H1 (cell line): ENCODE data around the gene FASN. TPM values are rescaled to one million over a fixed set of nuclear protein-coding genes. Genes with fewer than 3 reads are reported as not detected.

Experiments used
- CTCF ChIA-PET: fragments of 300-600 bp; sonication (Branson Sonifier 250); formaldehyde crosslinking; loops from one replicate; lab custom pipeline; 2021; ENCODE audit not compliant: partially characterized antibody; lab: Charles Lee
- POLR2A ChIA-PET: fragments of 300-600 bp; sonication (Branson Sonifier 250); formaldehyde crosslinking; loops from one replicate; lab custom pipeline; 2021; ENCODE audit warnings: inconsistent platforms; ENCODE audit not compliant: partially characterized antibody; lab: Charles Lee
- DNase-seq, 2 experiments: peaks; one replicate each; pipeline versions ENCODE4 v3.0.0 to v3.0.0-alpha.2; 2010 to 2022; ENCODE audit warnings: low spot score in 2 of 2, low read depth in 1 of 2, mixed read lengths in 1 of 2
- FAIRE-seq: peaks from 2 replicates; lab custom pipeline; 2011; peaks lifted over from hg19 to GRCh38; lab: Jason Lieb, UNC
- H2AFZ ChIP-seq: 2 replicates; pipeline ENCODE4 v1.8.1; 2012; ENCODE audit warnings: low read length, inconsistent platforms
- H2AK5ac ChIP-seq: 2 replicates; pipeline ENCODE4 v1.6.1; 2013; ENCODE audit warnings: low read depth, low read length
- H2BK120ac ChIP-seq: replicated peaks from 2 replicates; pipeline ENCODE3; 2013; ENCODE audit warnings: low read depth, low read length, inconsistent platforms
- H2BK12ac ChIP-seq: 2 replicates; pipeline ENCODE4 v1.6.1; 2013; ENCODE audit warnings: low read depth, low read length
- H2BK15ac ChIP-seq: 2 replicates; pipeline ENCODE4 v1.6.1; 2013; ENCODE audit warnings: low read length
- H2BK20ac ChIP-seq: 2 replicates; pipeline ENCODE4 v1.6.1; 2013; ENCODE audit warnings: low read length
- H2BK5ac ChIP-seq: 2 replicates; pipeline ENCODE4 v1.6.1; 2013; ENCODE audit warnings: low read depth, low read length
- H3K14ac ChIP-seq: 2 replicates; pipeline ENCODE4 v1.6.1; 2013; ENCODE audit warnings: inconsistent platforms; ENCODE audit not compliant: insufficient read length
- H3K18ac ChIP-seq: 2 replicates; pipeline ENCODE4 v1.6.1; 2013; ENCODE audit warnings: low read length; ENCODE audit errors: extremely low read depth
- H3K23ac ChIP-seq: 2 replicates; pipeline ENCODE4 v1.6.1; 2013; ENCODE audit warnings: inconsistent platforms; ENCODE audit not compliant: insufficient read length
- H3K23me2 ChIP-seq: 2 replicates; pipeline ENCODE4 v1.6.1; 2013; ENCODE audit warnings: low read depth, low read length
- H3K27ac ChIP-seq: 2 replicates; pipeline ENCODE4 v1.6.1; 2011; ENCODE audit warnings: low read depth, low read length, inconsistent platforms
- H3K27me3 ChIP-seq, 4 experiments: replicated peaks in 1 of 4; 1 replicate in 1 of 4; 2 replicates in 3 of 4; pipeline versions ENCODE4 v1.6.1 to v1.8.1; 2011 to 2013; ENCODE audit warnings: low read length in 3 of 4, mild to moderate bottlenecking in 3 of 4, inconsistent platforms in 2 of 4, mixed read lengths in 2 of 4, moderate library complexity in 1 of 4; ENCODE audit not compliant: control insufficient read depth in 3 of 4, insufficient read depth in 3 of 4; ENCODE audit errors: extremely low read depth in 1 of 4
- H3K36me3 ChIP-seq, 4 experiments: 2 replicates each; pipeline versions ENCODE4 v1.6.1 to v1.8.1; 2011 to 2013; ENCODE audit warnings: mild to moderate bottlenecking in 4 of 4, low read length in 3 of 4, moderate library complexity in 2 of 4, control low read depth in 1 of 4, inconsistent platforms in 1 of 4; ENCODE audit not compliant: insufficient read depth in 4 of 4, control insufficient read depth in 2 of 4
- H3K4ac ChIP-seq: replicated peaks from 2 replicates; pipeline ENCODE3; 2013; ENCODE audit warnings: low read length, low read depth, mixed read lengths, inconsistent platforms; ENCODE audit not compliant: insufficient read length
- H3K4me1 ChIP-seq, 4 experiments: replicated peaks in 1 of 4; 1 replicate in 1 of 4; 2 replicates in 3 of 4; pipeline versions ENCODE4 v1.6.1 to v1.8.1; 2011 to 2013; ENCODE audit warnings: low read length in 3 of 4, inconsistent platforms in 2 of 4, mixed read lengths in 1 of 4; ENCODE audit not compliant: insufficient read depth in 4 of 4, control insufficient read depth in 3 of 4
- H3K4me2 ChIP-seq, 2 experiments: 2 replicates each; pipeline versions ENCODE4 v1.6.1 to v1.8.1; 2011 to 2013; ENCODE audit warnings: low read depth in 2 of 2, low read length in 2 of 2, control low read depth in 1 of 2, inconsistent platforms in 1 of 2, mild to moderate bottlenecking in 1 of 2; ENCODE audit not compliant: insufficient read depth in 1 of 2
- H3K4me3 ChIP-seq, 4 experiments: fragments of 200-600, 300-600 bp in 1 of 4; sonication (generic), shearing (Covaris generic), sonication (Bioruptor Twin) in 1 of 4; 2 replicates each; pipeline versions ENCODE4 v1.5.1 to v1.8.1; 2011 to 2016; ENCODE audit warnings: low read length in 4 of 4, low read depth in 3 of 4, control low read depth in 2 of 4, inconsistent platforms in 2 of 4, mild to moderate bottlenecking in 2 of 4, mixed read lengths in 1 of 4, moderate library complexity in 1 of 4; ENCODE audit not compliant: insufficient read depth in 2 of 4; ENCODE audit errors: extremely low read depth in 1 of 4
- H3K56ac ChIP-seq: replicated peaks from 2 replicates; pipeline ENCODE3; 2013; ENCODE audit warnings: low read depth, mild to moderate bottlenecking, mixed read lengths, low read length, inconsistent platforms; ENCODE audit not compliant: insufficient read length
- H3K79me1 ChIP-seq: 2 replicates; pipeline ENCODE4 v1.6.1; 2013; ENCODE audit warnings: low read depth, low read length, control low read depth
- H3K79me2 ChIP-seq, 2 experiments: 2 replicates each; pipeline versions ENCODE4 v1.6.1 to v1.8.1; 2012 to 2013; ENCODE audit warnings: low read length in 2 of 2, mild to moderate bottlenecking in 2 of 2, inconsistent platforms in 1 of 2; ENCODE audit not compliant: insufficient read depth in 2 of 2, control insufficient read depth in 1 of 2
- H3K9ac ChIP-seq, 4 experiments: replicated peaks in 1 of 4; 1 replicate in 1 of 4; 2 replicates in 3 of 4; pipeline versions ENCODE4 v1.6.1 to v1.8.1; 2011 to 2013; ENCODE audit warnings: low read depth in 3 of 4, low read length in 3 of 4, control low read depth in 2 of 4, mild to moderate bottlenecking in 2 of 4, moderate library complexity in 2 of 4, inconsistent platforms in 1 of 4; ENCODE audit errors: extremely low read depth in 1 of 4
- H3K9me3 ChIP-seq, 2 experiments: 2 replicates each; pipeline versions ENCODE4 v1.6.1 to v1.8.1; 2012 to 2013; ENCODE audit warnings: mild to moderate bottlenecking in 2 of 2, moderate library complexity in 2 of 2, control low read depth in 1 of 2, inconsistent platforms in 1 of 2, low read depth in 1 of 2, low read length in 1 of 2, mixed read lengths in 1 of 2; ENCODE audit not compliant: insufficient read depth in 2 of 2
- H4K20me1 ChIP-seq, 2 experiments: replicated peaks in 1 of 2; 2 replicates each; pipeline versions ENCODE3 to v1.8.1; 2011 to 2013; ENCODE audit warnings: inconsistent platforms in 2 of 2, low read length in 2 of 2, mild to moderate bottlenecking in 1 of 2; ENCODE audit not compliant: insufficient read depth in 2 of 2, control insufficient read depth in 1 of 2
- H4K5ac ChIP-seq: 2 replicates; pipeline ENCODE4 v1.6.1; 2013; ENCODE audit warnings: low read length, low read depth, mixed read lengths, inconsistent platforms; ENCODE audit not compliant: insufficient read length
- H4K8ac ChIP-seq: 2 replicates; pipeline ENCODE4 v1.8.0; 2013; ENCODE audit warnings: mild to moderate bottlenecking, moderate library complexity, low read length, inconsistent platforms; ENCODE audit not compliant: insufficient read depth; ENCODE audit errors: extremely low read depth
- H4K91ac ChIP-seq: replicated peaks from 2 replicates; pipeline ENCODE3; 2013; ENCODE audit warnings: low read length, mixed read lengths, inconsistent platforms; ENCODE audit not compliant: insufficient read length
- EGR1 ChIP-seq: IDR thresholded peaks from 2 replicates; pipeline ENCODE4 v1.6.1; 2011; ENCODE audit warnings: low read depth, low read length, borderline replicate concordance
- EP300 ChIP-seq, 2 experiments: IDR thresholded peaks; 1 replicate in 1 of 2; 2 replicates in 1 of 2; pipeline ENCODE4 v1.6.1; 2011 to 2012; ENCODE audit warnings: low read depth in 2 of 2, low read length in 2 of 2, mild to moderate bottlenecking in 2 of 2, borderline replicate concordance in 1 of 2, inconsistent platforms in 1 of 2, moderate library complexity in 1 of 2
- HDAC6 ChIP-seq: IDR thresholded peaks from one replicate; pipeline ENCODE4 v1.7.1; 2012; ENCODE audit warnings: low read depth, mild to moderate bottlenecking, inconsistent platforms, low read length, moderate library complexity
- RNF2 ChIP-seq: fragments of 200-900, 300-1000 bp; sonication (generic); IDR thresholded peaks from 2 replicates; pipeline ENCODE4 v1.7.1; 2016; ENCODE audit warnings: borderline replicate concordance, low read depth, mild to moderate bottlenecking, antibody characterized with exemption, low read length; ENCODE audit not compliant: poor library complexity, severe bottlenecking; ENCODE audit errors: missing control alignments
- RXRA ChIP-seq: IDR thresholded peaks from 2 replicates; pipeline ENCODE4 v1.6.1; 2011; ENCODE audit warnings: low read depth, mild to moderate bottlenecking, low read length, moderate library complexity; ENCODE audit not compliant: insufficient read depth
- SIX5 ChIP-seq: IDR thresholded peaks from 2 replicates; pipeline ENCODE4 v1.6.1; 2011; ENCODE audit warnings: mild to moderate bottlenecking, low read depth, low read length
- SRF ChIP-seq: IDR thresholded peaks from 2 replicates; pipeline ENCODE4 v1.6.1; 2011; ENCODE audit warnings: mild to moderate bottlenecking, low read depth, low read length, moderate library complexity
- YY1 ChIP-seq: IDR thresholded peaks from 2 replicates; pipeline ENCODE4 v1.6.1; 2011; ENCODE audit warnings: low read depth, mild to moderate bottlenecking, low read length
- WGBS, 2 experiments: shearing (Covaris generic) in 1 of 2; methylation state at CpG; one replicate each; pipeline versions ENCODE4 v1.1.6 to v1.1.7; 2013 to 2015; ENCODE audit warnings: low lambda C conversion rate in 2 of 2, mixed read lengths in 2 of 2, inconsistent platforms in 1 of 2, low coverage in 1 of 2, missing lambda C conversion rate in 1 of 2; ENCODE audit not compliant: insufficient replicate concordance in 2 of 2, insufficient coverage in 1 of 2, insufficient read length in 1 of 2; ENCODE audit errors: extremely low coverage in 1 of 2, missing lambda C conversion rate in 1 of 2; 5-methylcytosine and 5-hydroxymethylcytosine counted together
- polyA plus RNA-seq, 7 experiments: library from polyadenylated mRNA; depleted of rRNA in 3 of 7; stranded (reverse) in 5 of 7; unstranded in 2 of 7; fragments of >200 nt in 5 of 7; fragments of 200-250 nt in 2 of 7; gene quantifications; 1 replicate in 5 of 7; 2 replicates in 1 of 7; 4 replicates in 1 of 7; pipeline versions ENCODE4 v1.2.1 to v1.2.3, GENCODE V29; 2011 to 2013; ENCODE audit warnings: missing spikeins in 2 of 7, mixed read lengths in 2 of 7
- total RNA-seq: library from RNA; stranded (reverse); fragmentation: NEBNext Ultra II Directional; extraction: Animal tissue kit (Norgen Biotek cat#: 25700); gene quantifications from 2 replicates; pipeline ENCODE4 v1.2.1, GENCODE V29; 2021

FASN gene
- total and polyA plus RNA-seq, 2 of the 8 experiments (the other 6 are each of a cell fraction or from before 2014, with no cell fraction given) = 143 to 561 TPM

- Histone ChIP-seq H3K9me3 (no peaks in the 10 kb centered on the region), H3K4me1 (peaks cover 0 to 6% (median 4%) of the 10 kb centered on the region in 4 experiments; a peak in 4 of 7 replicates), H2BK15ac (no peak overlapping the region), H2AFZ (no peak overlapping the region), H3K23ac (no peak overlapping the region), H4K20me1 (peaks cover 0 to 18% of the 10 kb centered on the region in 2 experiments), H2BK20ac (no peak overlapping the region), H3K36me3 (peaks cover 10 to 32% (median 26%) of the 10 kb centered on the region in 4 experiments; a peak in 5 of 8 replicates), H2AK5ac (no peak overlapping the region), H4K91ac (no peak overlapping the region), H3K4me2 (no peak overlapping the region), H3K27me3 (no peaks in the 10 kb centered on the region), H2BK5ac (no peak overlapping the region), H4K5ac (no peak overlapping the region), H3K27ac (no peak overlapping the region), H3K14ac (no peak overlapping the region), H2BK12ac (no peak overlapping the region), H3K56ac (no peak overlapping the region), H3K9ac (no peak overlapping the region), H3K23me2 (peaks cover 8% of the 10 kb centered on the region; the same call in 1 of the 2 replicates), H3K18ac (no peak overlapping the region), H3K79me1 (peaks cover 5% of the 10 kb centered on the region; the same call in 1 of the 2 replicates), H3K4me3 (no peak overlapping the region), H2BK120ac (no peak overlapping the region), H3K4ac (no peak overlapping the region), H3K79me2 (no peaks in the 10 kb centered on the region), H4K8ac (no peak overlapping the region)
- ChIA-PET CTCF (interaction anchor here (0.9 to 1.2 kb wide), 5 partner anchors 9 to 40 kb away, joined by 3 to 4 read pairs (median 3); partner anchors contain the start of genes DCXR, GPS1 and RFNG), POLR2A (interaction anchor here (0.9 to 16.2 kb wide), 15 partner anchors 5 to 39 kb away, joined by 3 to 161 read pairs (median 8); partner anchors contain the start of genes DUS1L, GPS1, RAC3 and RFNG)
- WGBS, 2 experiments = 91% methylated on average over 14 of the region's 14 CpGs; no CpG with 5 or more reads in 1 of the 2 experiments
- FAIRE-seq (no peak), DNase-seq (no peak)
- TF ChIP-seq EGR1 (no peak), SIX5 (no peak), SRF (no peak), EP300 (IDR thresholded peaks at IDR 0.05; ENCODE audit: borderline replicate concordance in 1 of 2, low read depth in 2 of 2, low read length in 2 of 2) (no peak), HDAC6 (no peak), RXRA (no peak), YY1 (no peak), RNF2 (no peak)
These were observed 37.4 kb downstream of the FASN start for GRCh38 chr17:82060614-82061013.
